GM10847 (cell line): ENCODE measurements around the gene TCP11.

Source experiments
- POLR2A ChIP-seq: IDR thresholded peaks from 2 replicates; pipeline ENCODE4 v1.6.1; 2011; ENCODE audit not compliant: insufficient read length; ENCODE audit errors: extremely low read depth

The TCP11 gene

DNA sequence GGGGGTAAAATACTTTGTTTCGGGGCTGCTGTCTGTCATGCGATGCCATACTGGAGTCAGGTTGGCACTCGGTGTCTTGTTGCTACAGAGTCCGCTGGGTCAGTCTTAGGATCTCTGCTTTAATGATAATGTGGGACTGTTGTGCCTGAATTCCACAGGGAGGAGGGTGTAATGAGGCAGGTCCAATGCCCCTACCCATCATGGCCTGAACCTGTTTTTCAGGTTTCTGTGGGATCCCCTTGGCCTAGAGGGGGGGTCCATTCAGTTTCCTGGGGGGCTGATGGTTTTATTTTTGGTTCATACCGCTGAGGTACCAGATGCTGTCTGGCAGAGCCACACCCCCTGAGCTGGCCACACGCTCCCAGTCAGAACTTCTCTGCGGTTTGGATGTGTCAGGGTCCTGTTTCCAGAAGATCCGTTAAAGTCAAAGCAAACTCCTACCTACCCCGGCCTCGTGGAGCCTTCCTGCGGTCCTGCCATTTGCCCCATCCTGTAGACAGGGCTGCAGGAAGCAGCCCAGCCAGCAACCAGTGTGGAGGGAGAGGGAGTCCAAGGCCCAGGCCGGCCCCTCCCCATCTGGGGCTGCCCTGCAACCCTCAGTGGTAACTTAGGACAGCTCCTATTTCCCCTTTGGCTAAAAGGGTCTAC, 69.7 kb downstream of the TCP11 start:
- TF ChIP-seq POLR2A = no peak

- TF ChIP-seq POLR2A = no peak
These were observed 71.0 kb downstream of the TCP11 start for GRCh38 chr6:35070111-35070510.

GRCh38 chr6:35069262-35069661, 71.9 kb downstream of the TCP11 start:
- no peak for TF ChIP-seq POLR2A

DNA sequence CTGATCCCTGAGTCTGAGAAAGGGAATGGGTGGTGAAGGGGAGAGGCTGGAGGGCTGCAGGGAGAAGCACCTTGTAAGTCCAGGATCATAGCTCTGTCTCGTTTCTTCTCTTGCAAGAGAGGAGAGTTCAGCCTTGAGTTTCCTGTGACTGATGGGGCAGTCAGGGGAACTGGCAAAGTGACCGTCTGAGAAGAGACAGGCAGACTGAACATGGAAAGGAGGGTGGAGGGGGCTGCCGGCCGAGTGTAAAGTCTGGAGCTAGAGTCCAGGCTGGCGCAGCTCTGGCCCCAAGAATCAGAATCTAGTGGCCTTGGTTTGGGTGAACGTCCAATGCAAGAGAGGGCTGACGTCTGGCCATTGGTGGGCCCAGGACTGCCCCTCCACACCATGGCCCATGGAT, 72.5 kb downstream of the TCP11 start:
- TF ChIP-seq POLR2A = no peak

- no peak for TF ChIP-seq POLR2A
These were observed 72.9 kb downstream of the TCP11 start for GRCh38 chr6:35068206-35068605.
